Osteoblast (primary cell): ENCODE measurements around the gene OR7D2. TPM values are rescaled to one million over a fixed set of nuclear protein-coding genes. Genes with fewer than 3 reads are reported as not detected.
A peak's percentile ranks its signal among the peaks of the same experiment; 100 is the strongest.

Experiments
- DNase-seq: peaks from one replicate; pipeline ENCODE4 v3.0.0; 2011; ENCODE audit warnings: low spot score, mixed read lengths; ENCODE audit not compliant: insufficient read length; ENCODE audit errors: missing footprints
- H2AFZ ChIP-seq: 2 replicates; pipeline ENCODE4 v1.6.0; 2011; ENCODE audit warnings: mild to moderate bottlenecking, low read length
- H3K27ac ChIP-seq: 2 replicates; pipeline ENCODE4 v1.5.1; 2011; ENCODE audit warnings: mild to moderate bottlenecking, low read depth, low read length, moderate library complexity
- H3K27me3 ChIP-seq: 2 replicates; pipeline ENCODE4 v1.6.0; 2012; ENCODE audit warnings: mild to moderate bottlenecking, control low read depth, inconsistent platforms, low read length, moderate library complexity; ENCODE audit not compliant: insufficient read depth
- H3K36me3 ChIP-seq: 2 replicates; pipeline ENCODE4 v1.5.1; 2011; ENCODE audit warnings: mild to moderate bottlenecking, low read length, control low read depth, moderate library complexity; ENCODE audit not compliant: insufficient read depth
- H3K4me1 ChIP-seq: 2 replicates; pipeline ENCODE4 v1.5.1; 2011; ENCODE audit warnings: mild to moderate bottlenecking, low read length, control low read depth, moderate library complexity; ENCODE audit not compliant: insufficient read depth
- H3K4me2 ChIP-seq: 2 replicates; pipeline ENCODE4 v1.6.0; 2011; ENCODE audit warnings: mild to moderate bottlenecking, low read length; ENCODE audit not compliant: insufficient read depth
- H3K4me3 ChIP-seq: fragments of 200-600 bp; sonication (generic); 3 replicates; pipeline ENCODE4 v1.5.1; 2012; ENCODE audit warnings: mild to moderate bottlenecking, low read length, inconsistent platforms; ENCODE audit not compliant: insufficient read depth
- H3K79me2 ChIP-seq: 2 replicates; pipeline ENCODE4 v1.6.0; 2012; ENCODE audit warnings: mild to moderate bottlenecking, low read length, control low read depth, inconsistent platforms; ENCODE audit not compliant: insufficient read depth
- H3K9me3 ChIP-seq: 2 replicates; pipeline ENCODE4 v1.5.1; 2011; ENCODE audit warnings: low read depth, low read length, control low read depth
- H4K20me1 ChIP-seq: 2 replicates; pipeline ENCODE4 v1.6.0; 2012; ENCODE audit warnings: mild to moderate bottlenecking, low read length, control low read depth; ENCODE audit not compliant: insufficient read depth
- total RNA-seq: library from RNA; depleted of rRNA; stranded (reverse); fragments of >200 nt; gene quantifications from 2 replicates; pipeline ENCODE4 v1.2.3, GENCODE V29; 2012
- TF ChIP-seq, protein P1 (sequence below): IDR thresholded peaks from 2 replicates; pipeline ENCODE4 v1.5.1; 2011; ENCODE audit warnings: mild to moderate bottlenecking, low read depth, low read length, moderate library complexity; ENCODE audit errors: extremely low read depth

Gene OR7D2
- total RNA-seq, 1 donor, result not detected

DNA sequence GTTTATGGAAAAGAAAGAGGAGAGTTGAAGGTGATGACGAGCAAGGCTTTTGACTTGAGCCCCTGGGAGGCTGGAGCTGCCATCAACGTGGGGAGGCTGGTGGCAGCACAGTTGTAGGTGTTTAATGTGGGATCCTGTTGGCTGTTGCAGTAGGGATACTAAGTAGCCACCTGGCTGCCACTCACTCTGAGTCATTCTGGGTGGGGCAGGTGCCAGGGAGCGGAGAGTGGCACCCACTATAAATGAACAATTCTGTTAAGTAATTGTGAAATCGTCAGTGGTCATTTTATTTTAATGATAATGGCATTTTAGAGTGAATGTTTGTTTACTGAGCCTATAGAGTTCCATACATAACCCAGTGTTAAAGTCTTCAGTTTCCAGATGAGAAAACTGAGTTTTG, 28.8 kb upstream of the OR7D2 start:
- peaks cover 10% of the 10 kb centered on the region for H3K36me3 ChIP-seq

DNA sequence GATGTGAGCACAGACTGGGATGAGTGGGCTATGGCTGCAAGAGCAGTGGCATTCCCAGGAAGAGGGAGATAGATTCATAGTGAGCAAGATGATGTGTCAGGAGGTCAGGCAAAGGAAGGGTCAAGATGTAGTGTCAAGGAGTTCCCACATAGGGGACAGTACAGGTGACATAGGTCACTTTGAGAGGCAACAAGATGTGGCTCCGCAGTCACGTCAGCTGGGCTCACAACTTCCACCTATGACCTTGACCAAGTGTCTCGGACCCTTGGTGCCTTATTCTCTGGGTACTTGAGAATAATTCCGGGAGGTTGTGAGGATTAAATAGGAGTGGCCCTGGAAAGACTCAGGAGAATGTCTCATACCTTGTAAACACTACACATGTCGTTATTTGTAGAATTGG, 28.1 kb upstream of the OR7D2 start:
- peaks cover 43% of the 10 kb centered on the region for H4K20me1 ChIP-seq
- peaks cover 10% of the 10 kb centered on the region for H3K36me3 ChIP-seq
- H3K79me2 ChIP-seq, result peaks cover 96% of the 10 kb centered on the region
- H2AFZ ChIP-seq, result no peak overlapping the region
- TF ChIP-seq, protein P1, sequence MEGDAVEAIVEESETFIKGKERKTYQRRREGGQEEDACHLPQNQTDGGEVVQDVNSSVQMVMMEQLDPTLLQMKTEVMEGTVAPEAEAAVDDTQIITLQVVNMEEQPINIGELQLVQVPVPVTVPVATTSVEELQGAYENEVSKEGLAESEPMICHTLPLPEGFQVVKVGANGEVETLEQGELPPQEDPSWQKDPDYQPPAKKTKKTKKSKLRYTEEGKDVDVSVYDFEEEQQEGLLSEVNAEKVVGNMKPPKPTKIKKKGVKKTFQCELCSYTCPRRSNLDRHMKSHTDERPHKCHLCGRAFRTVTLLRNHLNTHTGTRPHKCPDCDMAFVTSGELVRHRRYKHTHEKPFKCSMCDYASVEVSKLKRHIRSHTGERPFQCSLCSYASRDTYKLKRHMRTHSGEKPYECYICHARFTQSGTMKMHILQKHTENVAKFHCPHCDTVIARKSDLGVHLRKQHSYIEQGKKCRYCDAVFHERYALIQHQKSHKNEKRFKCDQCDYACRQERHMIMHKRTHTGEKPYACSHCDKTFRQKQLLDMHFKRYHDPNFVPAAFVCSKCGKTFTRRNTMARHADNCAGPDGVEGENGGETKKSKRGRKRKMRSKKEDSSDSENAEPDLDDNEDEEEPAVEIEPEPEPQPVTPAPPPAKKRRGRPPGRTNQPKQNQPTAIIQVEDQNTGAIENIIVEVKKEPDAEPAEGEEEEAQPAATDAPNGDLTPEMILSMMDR, result no peak
- H3K4me2 ChIP-seq, result no peak overlapping the region
- H3K4me3 ChIP-seq, result no peak overlapping the region
- DNase-seq, result no peak
- H3K4me1 ChIP-seq, result no peaks in the 10 kb centered on the region
- H3K27me3 ChIP-seq, result no peaks in the 10 kb centered on the region
- H3K27ac ChIP-seq, result no peak overlapping the region
- peaks cover 2% of the 10 kb centered on the region for H3K9me3 ChIP-seq

More for the DNA sequence above, 28.8 kb upstream of the OR7D2 start:
- peaks cover 2% of the 10 kb centered on the region for H3K9me3 ChIP-seq
- H4K20me1 ChIP-seq, result peaks cover 43% of the 10 kb centered on the region
- H3K27me3 ChIP-seq, result no peaks in the 10 kb centered on the region
- no peaks in the 10 kb centered on the region for H3K4me1 ChIP-seq
- no peak overlapping the region for H3K27ac ChIP-seq
- H2AFZ ChIP-seq, result no peak overlapping the region
- no peak overlapping the region for H3K4me3 ChIP-seq
- H3K79me2 ChIP-seq, result peaks cover 96% of the 10 kb centered on the region
- DNase-seq, result no peak
- no peak overlapping the region for H3K4me2 ChIP-seq
- TF ChIP-seq, protein P1, result no peak

DNA sequence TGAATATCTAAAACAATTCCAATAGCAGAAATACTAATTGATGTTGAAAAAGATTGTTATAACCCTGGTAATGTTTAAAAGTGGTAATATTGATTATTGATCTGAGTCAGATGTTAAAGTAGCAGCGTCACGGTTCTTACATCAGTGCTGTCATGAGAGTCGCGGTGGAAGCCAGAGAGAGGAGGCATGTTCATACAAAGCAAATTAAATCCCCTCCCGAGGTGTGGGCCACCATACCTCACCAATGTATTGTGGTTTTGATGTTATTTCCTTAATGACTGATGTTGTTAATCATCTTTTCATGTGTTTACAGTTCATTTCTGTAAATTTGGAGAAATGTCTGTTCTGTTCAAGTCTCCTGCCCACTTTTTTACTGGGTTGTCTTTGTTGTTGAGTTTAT, 27.4 kb upstream of the OR7D2 start:
- H3K79me2 ChIP-seq, result peaks cover 97% of the 10 kb centered on the region
- H3K27me3 ChIP-seq, result no peaks in the 10 kb centered on the region
- H3K27ac ChIP-seq, result no peak overlapping the region
- peaks cover 12% of the 10 kb centered on the region for H3K36me3 ChIP-seq
- H3K9me3 ChIP-seq, result peaks cover 2% of the 10 kb centered on the region
- peaks cover 43% of the 10 kb centered on the region for H4K20me1 ChIP-seq
- no peak for DNase-seq
- H3K4me2 ChIP-seq, result no peak overlapping the region
- H2AFZ ChIP-seq, result no peak overlapping the region
- H3K4me3 ChIP-seq, result no peak overlapping the region
- TF ChIP-seq, protein P1, result no peak
- H3K4me1 ChIP-seq, result no peaks in the 10 kb centered on the region

DNA sequence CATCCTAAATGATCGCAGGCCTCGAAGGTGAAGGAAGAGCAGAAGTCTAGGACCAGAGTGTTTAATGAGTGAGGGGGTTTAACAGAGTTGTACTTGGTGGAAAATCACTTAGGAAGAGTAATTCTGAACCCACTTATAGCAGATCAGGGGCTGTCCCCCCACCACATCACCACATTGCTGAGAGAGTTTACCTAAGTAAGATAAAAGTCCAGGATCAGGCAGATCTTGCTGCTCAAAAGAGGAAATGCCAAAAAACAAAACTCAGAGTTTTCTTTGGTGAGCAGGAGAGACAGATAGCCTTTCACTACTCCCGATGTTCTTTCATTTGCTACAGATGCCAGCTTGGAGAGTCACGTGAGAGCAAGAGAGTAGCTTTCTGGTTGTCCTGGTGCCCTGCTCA, 23.2 kb upstream of the OR7D2 start:
- TF ChIP-seq, protein P1, result no peak
- Histone ChIP-seq H3K27ac (no peak overlapping the region), H3K4me1 (no peaks in the 10 kb centered on the region), H3K4me2 (no peak overlapping the region), H3K36me3 (peaks cover 47% of the 10 kb centered on the region), H2AFZ (no peak overlapping the region), H3K4me3 (no peak overlapping the region), H4K20me1 (peaks cover 20% of the 10 kb centered on the region), H3K9me3 (peaks cover 10% of the 10 kb centered on the region), H3K27me3 (no peaks in the 10 kb centered on the region), H3K79me2 (peaks cover 69% of the 10 kb centered on the region)
- DNase-seq, result peak; percentile 65
